Neutrophil (primary cell): ENCODE measurements around the gene SCAND1.

Source experiments
- H3K27ac ChIP-seq: fragments of 200-600 bp; sonication (generic); 2 replicates; pipeline ENCODE4 v1.5.1; 2016; ENCODE audit warnings: mild to moderate bottlenecking, moderate library complexity
- H3K27me3 ChIP-seq: fragments of 200-600 bp; sonication (generic); 2 replicates; pipeline ENCODE4 v1.6.0; 2016; ENCODE audit warnings: mild to moderate bottlenecking
- H3K36me3 ChIP-seq: fragments of 200-600 bp; sonication (generic); 2 replicates; pipeline ENCODE4 v1.5.1; 2017
- H3K4me1 ChIP-seq, 2 experiments: fragments of 200-600 bp in 1 of 2; sonication (generic) in 1 of 2; 1 replicate in 1 of 2; 2 replicates in 1 of 2; pipeline versions ENCODE4 v1.5.1 to v1.6.1; 2013 to 2016; ENCODE audit warnings: low read depth in 1 of 2, low read length in 1 of 2, mild to moderate bottlenecking in 1 of 2, moderate library complexity in 1 of 2; ENCODE audit not compliant: control insufficient read depth in 1 of 2, insufficient read depth in 1 of 2
- H3K4me3 ChIP-seq, 2 experiments: fragments of 200-600 bp in 1 of 2; sonication (generic) in 1 of 2; 1 replicate in 1 of 2; 2 replicates in 1 of 2; pipeline ENCODE4 v1.5.1; 2013 to 2016; ENCODE audit warnings: low read depth in 1 of 2, low read length in 1 of 2, mild to moderate bottlenecking in 1 of 2, moderate library complexity in 1 of 2
- H3K9me3 ChIP-seq: fragments of 200-600 bp; sonication (generic); 2 replicates; pipeline ENCODE4 v1.5.1; 2016
- TF ChIP-seq, protein P1 (sequence below): fragments of 200-600 bp; sonication (generic); IDR thresholded peaks from 2 replicates; pipeline ENCODE4 v1.5.1; 2016; ENCODE audit warnings: antibody characterized with exemption

Gene SCAND1

DNA sequence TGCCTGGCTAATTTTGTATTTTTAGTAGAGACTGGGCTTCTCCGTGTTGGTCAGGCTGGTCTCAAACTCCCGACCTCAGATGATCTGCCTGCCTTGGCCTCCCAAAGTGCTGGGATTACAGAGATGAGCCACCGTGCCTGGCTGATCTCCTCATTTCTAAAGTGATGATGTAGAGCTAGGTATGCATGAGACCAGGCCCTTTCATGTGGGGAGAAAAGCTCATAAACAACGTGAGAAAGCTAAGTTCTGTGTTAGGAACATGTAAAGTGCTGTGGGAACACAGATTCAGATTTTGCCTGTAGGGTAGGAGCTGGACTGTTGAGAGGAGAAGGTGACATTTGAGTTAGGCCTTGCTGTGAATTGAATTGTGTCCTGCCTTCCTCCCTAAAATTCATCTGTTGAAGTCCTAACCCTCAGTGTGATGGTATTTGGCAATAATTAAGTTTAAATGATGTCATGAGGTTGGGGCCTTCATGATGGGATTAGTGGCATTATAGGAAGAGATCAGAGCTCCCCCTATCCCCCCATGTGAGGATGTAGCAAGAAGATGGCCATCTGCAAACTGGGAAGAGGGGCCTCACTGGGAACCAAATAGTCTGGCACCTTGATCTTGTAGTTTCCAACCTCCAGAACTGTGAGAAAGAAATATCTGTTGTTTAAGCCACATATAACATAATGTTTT, 49.2 kb downstream of the SCAND1 start:
- H3K4me1 ChIP-seq: no peaks in the 10 kb centered on the region
- no peak overlapping the region for H3K27ac ChIP-seq
- H3K36me3 ChIP-seq: peaks cover 55% of the 10 kb centered on the region
- TF ChIP-seq, protein P1, sequence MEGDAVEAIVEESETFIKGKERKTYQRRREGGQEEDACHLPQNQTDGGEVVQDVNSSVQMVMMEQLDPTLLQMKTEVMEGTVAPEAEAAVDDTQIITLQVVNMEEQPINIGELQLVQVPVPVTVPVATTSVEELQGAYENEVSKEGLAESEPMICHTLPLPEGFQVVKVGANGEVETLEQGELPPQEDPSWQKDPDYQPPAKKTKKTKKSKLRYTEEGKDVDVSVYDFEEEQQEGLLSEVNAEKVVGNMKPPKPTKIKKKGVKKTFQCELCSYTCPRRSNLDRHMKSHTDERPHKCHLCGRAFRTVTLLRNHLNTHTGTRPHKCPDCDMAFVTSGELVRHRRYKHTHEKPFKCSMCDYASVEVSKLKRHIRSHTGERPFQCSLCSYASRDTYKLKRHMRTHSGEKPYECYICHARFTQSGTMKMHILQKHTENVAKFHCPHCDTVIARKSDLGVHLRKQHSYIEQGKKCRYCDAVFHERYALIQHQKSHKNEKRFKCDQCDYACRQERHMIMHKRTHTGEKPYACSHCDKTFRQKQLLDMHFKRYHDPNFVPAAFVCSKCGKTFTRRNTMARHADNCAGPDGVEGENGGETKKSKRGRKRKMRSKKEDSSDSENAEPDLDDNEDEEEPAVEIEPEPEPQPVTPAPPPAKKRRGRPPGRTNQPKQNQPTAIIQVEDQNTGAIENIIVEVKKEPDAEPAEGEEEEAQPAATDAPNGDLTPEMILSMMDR: no peak
- H3K4me3 ChIP-seq: no peak overlapping the region
- no peaks in the 10 kb centered on the region for H3K27me3 ChIP-seq
- H3K9me3 ChIP-seq: no peaks in the 10 kb centered on the region

DNA sequence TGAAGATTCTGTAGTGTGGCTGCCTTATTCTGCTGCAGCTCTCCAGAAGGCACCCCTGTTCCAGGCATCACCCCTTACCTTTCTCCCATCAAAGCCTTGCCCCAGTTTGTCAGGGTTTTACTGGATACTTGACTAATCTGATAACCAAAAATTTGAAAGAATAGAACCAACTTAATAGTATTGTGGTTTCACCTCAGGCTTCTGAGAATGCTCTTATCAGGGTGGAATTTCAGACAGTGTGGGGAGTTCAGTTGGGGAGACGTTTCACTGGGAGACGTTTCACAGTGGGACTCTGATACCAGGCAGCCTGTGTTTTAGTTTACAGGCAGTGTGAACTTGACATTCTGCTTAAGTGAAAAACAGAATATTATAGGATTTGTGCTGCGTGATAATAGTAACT, 50.5 kb downstream of the SCAND1 start:
- no peaks in the 10 kb centered on the region for H3K9me3 ChIP-seq

More for the DNA sequence above, 50.5 kb downstream of the SCAND1 start:
- Histone ChIP-seq H3K36me3 (peaks cover 63% of the 10 kb centered on the region), H3K4me3 (no peak overlapping the region), H3K27ac (no peak overlapping the region), H3K27me3 (no peaks in the 10 kb centered on the region), H3K4me1 (no peaks in the 10 kb centered on the region)
- TF ChIP-seq, protein P1: no peak
